DOHH2 (cell line): ENCODE measurements around the gene ADAM19.

Experiments used
- CTCF ChIP-seq: fragments of 200-600 bp; sonication (generic); IDR thresholded peaks from one replicate; pipeline ENCODE4 v1.5.1; 2014; ENCODE audit warnings: antibody characterized with exemption, mild to moderate bottlenecking, low read depth, low read length; ENCODE audit not compliant: poor library complexity, severe bottlenecking
- EZH2phosphoT487 ChIP-seq: fragments of 200-600 bp; sonication (generic); IDR thresholded peaks from 2 replicates; pipeline ENCODE4 v1.6.1; 2017; ENCODE audit warnings: borderline replicate concordance, mild to moderate bottlenecking, antibody characterized with exemption, low read length, moderate library complexity, mixed read lengths

GRCh38 chr5:157593052-157593757 is 17.6 kb upstream of the ADAM19 start:
- TF ChIP-seq CTCF = no peak
- no peak for TF ChIP-seq EZH2phosphoT487
